Activated CD4-positive, alpha-beta T cell treated with anti-CD3 and anti-CD28 coated beads for 36 hours (primary cell): ENCODE data around the gene GSTM3. TPM values are rescaled to one million over a fixed set of nuclear protein-coding genes. Genes with fewer than 3 reads are reported as not detected.
"Not testable (repeated sequence)": the region's sequence is repeated elsewhere in the genome, so short reads cannot be mapped to it uniquely, and the experiment has no call there.

Source experiments
- ATAC-seq: fragments of 200-7000 bp; cut with Tn5 transposase; one replicate; pipeline ENCODE4 v1.10.0; 2021; ENCODE audit warnings: mild to moderate bottlenecking, moderate library complexity
- CTCF ChIA-PET: fragments of 350-600 bp; sonication (Branson Sonifier 250); formaldehyde crosslinking; loops from one replicate; lab custom pipeline; 2021; ENCODE audit warnings: antibody characterized with exemption; lab: Charles Lee
- POLR2A ChIA-PET: fragments of 350-600 bp; sonication (Branson Sonifier 250); formaldehyde crosslinking; loops from one replicate; lab custom pipeline; 2021; ENCODE audit warnings: antibody characterized with exemption, inconsistent platforms; lab: Charles Lee
- DNase-seq: peaks from one replicate; pipeline ENCODE4 v3.0.0-alpha.2; 2020
- H3K27ac Mint-ChIP-seq: one replicate; pipeline ENCODE4 v1.8.0; 2021; ENCODE audit warnings: mixed read lengths
- H3K27me3 Mint-ChIP-seq: one replicate; pipeline ENCODE4 v1.8.0; 2021; ENCODE audit warnings: mixed read lengths
- H3K36me3 Mint-ChIP-seq: one replicate; pipeline ENCODE4 v1.8.0; 2021; ENCODE audit warnings: low read depth, mixed read lengths
- H3K4me1 Mint-ChIP-seq: one replicate; pipeline ENCODE4 v1.8.0; 2021; ENCODE audit warnings: mixed read lengths
- H3K4me3 Mint-ChIP-seq: one replicate; pipeline ENCODE4 v1.8.0; 2021; ENCODE audit warnings: mild to moderate bottlenecking, moderate library complexity, mixed read lengths
- H3K9me3 Mint-ChIP-seq: one replicate; pipeline ENCODE4 v1.8.0; 2021; ENCODE audit warnings: low read depth, mixed read lengths
- intact Hi-C, 2 experiments: fragments of 100-400 bp; cut with DNase I in 1 of 2; cut with micrococcal nuclease in 1 of 2; formaldehyde crosslinking; loops; one replicate each; pipeline versions ENCODE4 v1.14.2 to v1.15.1; 2022 to 2024; cut with DNase I, micrococcal nuclease
- total RNA-seq, 2 experiments: library from RNA; stranded (reverse); gene quantifications; one replicate each; pipeline ENCODE4 v1.2.3, GENCODE V29; 2021

Gene GSTM3
- total RNA-seq, 2 experiments from 2014 or later = 47.6 to 49.1 TPM

DNA sequence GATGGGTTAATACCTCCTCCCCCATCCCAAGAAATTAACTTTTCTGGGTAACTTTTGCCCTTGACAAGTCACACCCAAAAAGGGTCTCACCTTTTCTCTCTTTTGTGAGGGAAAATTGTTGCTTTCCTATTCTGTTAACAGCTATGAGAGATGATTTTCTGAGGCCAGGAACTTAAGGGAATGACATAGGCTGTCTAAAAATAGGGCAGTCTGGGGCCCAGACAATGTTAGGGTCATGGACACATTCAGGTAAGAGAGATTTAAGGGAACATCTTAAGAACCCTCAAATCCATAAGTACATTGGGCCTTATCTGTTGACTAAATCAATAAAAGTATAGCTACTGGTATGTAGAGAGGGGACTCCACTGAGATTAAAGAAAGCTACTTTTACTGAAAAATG, 8.4 kb upstream of the GSTM3 start:
- intact Hi-C loops = no loop called here
- Mint-ChIP-seq H3K27ac (no peak overlapping the region), H3K27me3 (peaks cover 16% of the 10 kb centered on the region), H3K4me1 (no peaks in the 10 kb centered on the region), H3K36me3 (no peaks in the 10 kb centered on the region), H3K9me3 (no peaks in the 10 kb centered on the region), H3K4me3 (no peak overlapping the region)
- ChIA-PET POLR2A (no interaction called here), CTCF (interaction anchor here (0.6 to 2.9 kb wide), 5 partner anchors 10 to 235 kb away, joined by 3 to 17 read pairs (median 3); partner anchors contain the start of gene AHCYL1)
- DNase-seq (no peak), ATAC-seq (no peak)

DNA sequence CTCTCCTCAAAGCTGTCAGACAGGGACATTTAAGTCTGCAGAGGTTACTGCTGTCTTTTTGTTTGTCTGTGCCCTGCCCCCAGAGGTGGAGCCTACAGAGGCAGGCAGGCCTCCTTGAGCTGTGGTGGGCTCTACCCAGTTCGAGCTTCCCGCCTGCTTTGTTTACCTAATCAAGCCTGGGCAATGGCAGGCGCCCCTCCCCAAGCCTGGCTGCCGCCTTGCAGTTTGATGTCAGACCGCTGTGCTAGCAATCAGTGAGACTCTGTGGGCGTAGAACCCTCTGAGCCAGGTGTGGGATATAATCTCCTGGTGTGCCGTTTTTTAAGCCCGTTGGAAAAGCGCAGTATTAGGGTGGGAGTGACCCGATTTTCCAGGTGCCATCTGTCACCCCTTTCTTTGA, 7.5 kb upstream of the GSTM3 start:
- intact Hi-C loops, ATAC-seq, H3K27ac Mint-ChIP-seq, H3K9me3 Mint-ChIP-seq, H3K4me1 Mint-ChIP-seq, H3K4me3 Mint-ChIP-seq, DNase-seq, POLR2A ChIA-PET, H3K36me3 Mint-ChIP-seq: not testable (repeated sequence)
- CTCF ChIA-PET = interaction anchor here (2.9 kb wide), 1 partner anchor 108 kb away, joined by 17 read pairs; no protein-coding TSS in a partner anchor
- peaks cover 16% of the 10 kb centered on the region for H3K27me3 Mint-ChIP-seq

DNA sequence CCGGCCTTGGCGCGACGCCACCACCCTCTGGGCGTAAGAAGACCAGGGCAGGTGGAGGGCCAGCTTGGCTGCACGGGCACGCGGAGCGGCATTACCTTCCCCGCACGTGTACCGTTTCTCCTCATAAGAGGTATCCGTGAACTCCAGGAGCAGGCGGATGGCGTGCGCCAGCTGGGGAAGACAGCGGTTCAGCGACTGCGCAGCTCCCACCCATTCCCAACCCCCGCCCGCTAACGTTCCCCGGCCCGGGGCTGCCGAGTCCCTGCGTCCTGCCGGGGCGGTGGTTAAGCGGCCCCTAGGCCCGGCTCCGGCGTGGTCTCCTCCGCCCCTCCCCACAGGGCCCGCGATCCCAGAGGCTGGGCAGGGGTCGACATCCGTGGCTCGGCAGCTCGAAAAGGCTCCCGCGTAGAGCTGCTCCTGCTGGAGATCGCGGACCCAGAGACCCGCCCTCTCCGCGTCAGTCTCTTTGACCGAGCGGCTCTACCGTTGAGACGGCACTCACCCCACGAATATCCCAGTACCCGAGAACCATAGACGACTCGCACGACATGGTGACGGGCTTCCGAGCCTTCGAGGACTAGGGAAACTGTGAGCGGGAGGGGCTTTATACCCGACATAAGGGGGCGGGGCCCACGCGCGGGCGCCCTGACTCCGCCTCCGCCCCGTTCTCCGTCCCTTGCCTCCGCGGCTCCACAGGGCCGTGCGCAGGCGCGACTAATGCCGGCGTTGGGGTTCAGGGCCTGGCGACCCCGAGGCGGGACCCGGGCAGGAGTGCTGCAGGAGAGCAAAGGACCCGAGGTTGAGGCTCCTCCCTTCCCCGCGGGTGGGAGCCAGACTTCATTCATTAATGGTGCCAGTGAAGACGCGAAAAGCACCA, 862 bp downstream of the GSTM3 start:
- ChIA-PET CTCF (interaction anchor here (0.6 to 2.1 kb wide), 9 partner anchors 10 to 320 kb away, joined by 3 to 11 read pairs (median 3); partner anchors contain the start of genes AHCYL1 and GSTM1), POLR2A (no interaction called here)
- peak overlapping the region; percentile 79 for H3K27ac Mint-ChIP-seq
- peaks cover 16% of the 10 kb centered on the region for H3K4me1 Mint-ChIP-seq
- no peaks in the 10 kb centered on the region for H3K9me3 Mint-ChIP-seq
- peak overlapping the region; percentile 82 for H3K4me3 Mint-ChIP-seq
- H3K27me3 Mint-ChIP-seq = peaks cover 1% of the 10 kb centered on the region
- DNase-seq (peak; percentile 92), ATAC-seq (peak; percentile 99)
- intact Hi-C loops = loop anchor here (1.0 to 5.0 kb wide), 6 partner anchors 53 to 244 kb away; partner anchors contain the start of genes GSTM1 (in 2 of the 2), AHCYL1 (in 1 of the 2), GNAI3 (in 1 of the 2) and GSTM4 (in 1 of the 2)
- peaks cover 22% of the 10 kb centered on the region for H3K36me3 Mint-ChIP-seq

DNA sequence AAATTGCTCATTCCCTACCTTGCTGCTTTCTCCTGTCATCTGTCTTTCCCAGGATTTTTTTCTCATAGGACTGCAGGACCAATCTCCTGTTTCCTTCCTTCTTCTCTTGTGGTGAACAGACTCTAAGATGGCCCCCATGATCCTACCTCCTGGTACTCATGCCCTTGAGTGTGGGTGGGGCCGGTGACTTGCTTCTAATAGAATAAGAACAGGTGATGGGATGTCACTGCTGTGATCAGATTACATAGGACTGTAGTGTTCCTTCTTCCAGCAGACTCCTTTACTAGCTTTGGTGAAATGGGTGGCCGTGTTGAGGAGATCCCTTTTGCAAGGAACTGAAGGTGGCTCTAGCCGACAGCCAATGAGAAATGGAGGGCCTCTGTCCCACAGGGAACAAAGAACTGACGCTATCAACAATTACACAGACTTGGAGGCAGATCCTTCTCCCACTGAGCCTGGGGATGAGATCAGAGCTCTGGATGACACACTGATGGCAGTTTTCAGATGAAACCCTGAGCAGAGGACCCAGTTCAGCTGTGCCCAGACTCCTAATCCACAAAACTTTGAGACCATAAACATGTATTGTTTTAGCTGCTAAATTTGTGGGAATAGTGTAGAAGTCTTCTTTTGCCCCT, 7.5 kb downstream of the GSTM3 start:
- DNase-seq (no peak), ATAC-seq (no peak)
- intact Hi-C loops = no loop called here
- Mint-ChIP-seq H3K9me3 (no peaks in the 10 kb centered on the region), H3K4me3 (no peak overlapping the region), H3K27me3 (no peaks in the 10 kb centered on the region), H3K4me1 (peaks cover 2% of the 10 kb centered on the region), H3K36me3 (peaks cover 29% of the 10 kb centered on the region), H3K27ac (no peak overlapping the region)
- ChIA-PET POLR2A (no interaction called here), CTCF (interaction anchor here (0.9 to 1.2 kb wide), 3 partner anchors 16 to 94 kb away, joined by 3 to 5 read pairs (median 4); no protein-coding TSS in a partner anchor)

DNA sequence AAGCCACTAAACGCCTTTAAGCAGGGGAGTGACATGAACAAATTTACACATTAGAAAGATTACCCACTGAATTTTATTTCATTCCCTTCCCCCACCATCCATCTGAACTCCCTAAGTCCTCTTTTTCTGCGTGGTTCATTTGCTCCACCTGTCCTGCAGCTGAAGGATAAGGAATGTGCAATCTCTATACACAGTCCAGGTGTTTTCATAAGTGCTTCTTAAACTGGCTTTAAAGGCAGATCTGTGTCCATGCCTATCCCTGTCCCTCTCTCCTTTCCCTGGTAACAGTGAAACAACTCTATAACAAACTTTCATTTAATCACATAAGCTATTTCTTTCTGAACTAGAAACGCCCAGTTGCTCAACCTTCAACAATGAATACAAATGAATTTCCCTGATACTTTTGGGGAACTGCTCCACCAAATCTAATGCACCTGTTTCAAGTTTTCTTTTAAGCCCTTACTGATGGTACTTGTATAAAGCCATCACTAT, 8.4 kb downstream of the GSTM3 start:
- ATAC-seq = no peak
- Mint-ChIP-seq H3K36me3 (peaks cover 20% of the 10 kb centered on the region), H3K27ac (no peak overlapping the region), H3K27me3 (no peaks in the 10 kb centered on the region), H3K4me1 (no peaks in the 10 kb centered on the region), H3K4me3 (no peak overlapping the region), H3K9me3 (no peaks in the 10 kb centered on the region)
- ChIA-PET CTCF (interaction anchor here (0.6 kb wide), 1 partner anchor 570 kb away, joined by 5 read pairs; no protein-coding TSS in a partner anchor), POLR2A (no interaction called here)
- intact Hi-C loops = no loop called here
- DNase-seq = no peak

DNA sequence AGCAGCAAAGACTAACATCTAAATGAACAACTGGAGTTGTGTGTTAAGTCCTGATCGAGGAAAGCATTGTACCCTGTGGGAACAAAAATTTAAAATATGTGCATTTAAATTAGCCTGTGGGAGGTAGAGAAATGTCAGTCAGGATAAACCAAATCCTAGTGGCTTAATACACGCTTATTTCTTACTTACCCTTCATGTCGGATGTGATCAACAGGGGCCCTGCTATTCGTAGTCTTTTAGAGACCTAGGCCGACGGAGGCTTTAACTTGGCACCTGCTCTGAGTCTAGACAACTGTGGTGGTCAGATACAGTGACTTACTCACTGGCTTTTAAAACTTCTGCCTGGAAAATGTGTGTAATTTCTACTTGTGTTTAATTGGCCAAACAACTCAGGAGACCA, 10.2 kb downstream of the GSTM3 start:
- DNase-seq (no peak), ATAC-seq (no peak)
- no peaks in the 10 kb centered on the region for H3K27me3 Mint-ChIP-seq
- intact Hi-C loops = no loop called here
- H3K4me1 Mint-ChIP-seq = no peaks in the 10 kb centered on the region
- H3K4me3 Mint-ChIP-seq = no peak overlapping the region
- ChIA-PET POLR2A (no interaction called here), CTCF (no interaction called here)
- no peaks in the 10 kb centered on the region for H3K9me3 Mint-ChIP-seq
- peaks cover 10% of the 10 kb centered on the region for H3K36me3 Mint-ChIP-seq
- H3K27ac Mint-ChIP-seq = no peak overlapping the region

DNA sequence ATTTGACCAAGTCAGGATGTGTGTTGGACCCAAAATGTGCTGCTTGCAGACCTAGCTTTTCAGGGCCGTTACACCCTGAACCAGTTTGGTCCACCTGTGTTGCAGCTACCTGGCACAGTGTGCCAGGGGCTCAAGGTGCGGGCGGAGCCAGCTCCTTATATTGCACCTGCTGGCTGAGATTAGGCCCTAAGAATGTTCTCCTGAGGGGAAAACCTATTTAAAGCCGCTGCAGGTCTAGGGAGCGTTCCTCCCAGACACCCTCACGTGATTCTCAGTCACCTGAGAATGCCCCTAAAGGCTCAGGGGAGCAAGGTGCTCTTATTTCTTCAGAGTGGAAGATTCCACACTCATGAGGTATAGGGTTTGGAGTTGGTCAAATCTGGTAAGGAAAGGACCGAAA, 12.0 kb downstream of the GSTM3 start:
- ATAC-seq = no peak
- H3K36me3 Mint-ChIP-seq = peaks cover 2% of the 10 kb centered on the region

DNA sequence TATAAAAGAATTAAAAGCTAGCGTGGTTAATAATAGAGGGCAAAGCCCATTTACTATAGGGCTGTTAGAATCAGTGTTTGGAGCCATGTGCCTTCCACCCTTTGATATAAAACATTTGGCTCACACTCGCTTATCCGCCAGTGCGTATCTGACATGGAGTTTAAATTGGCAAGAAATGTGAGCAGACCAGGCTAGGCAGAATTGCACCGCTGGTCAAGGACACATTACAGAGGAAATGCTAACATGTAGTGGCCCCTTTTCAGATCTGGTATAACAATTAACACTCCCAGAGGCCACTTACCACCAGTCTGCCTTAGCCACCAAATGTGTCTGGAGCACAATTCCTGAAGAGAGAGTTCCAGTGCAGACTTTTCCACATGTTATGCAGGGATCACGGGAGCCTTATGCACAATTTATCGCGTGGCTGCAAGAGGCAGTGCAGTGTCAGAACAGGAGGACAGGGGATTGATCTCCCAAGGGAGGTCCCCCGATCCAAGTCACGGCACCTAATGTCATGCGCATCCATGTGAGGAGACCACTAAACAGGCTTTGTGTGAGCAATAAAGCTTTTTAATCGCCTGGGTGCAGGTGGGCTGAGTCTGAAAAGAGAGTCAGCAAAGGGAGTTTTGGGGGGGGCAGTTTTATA, 14.0 kb downstream of the GSTM3 start:
- Mint-ChIP-seq H3K4me3 (no peak overlapping the region), H3K9me3 (no peaks in the 10 kb centered on the region), H3K4me1 (no peaks in the 10 kb centered on the region), H3K36me3 (no peaks in the 10 kb centered on the region), H3K27ac (no peak overlapping the region), H3K27me3 (no peaks in the 10 kb centered on the region)
- intact Hi-C loops = no loop called here
- ChIA-PET POLR2A (no interaction called here), CTCF (interaction anchor here (0.6 kb wide), 1 partner anchor 733 kb away, joined by 4 read pairs; no protein-coding TSS in a partner anchor)
- ATAC-seq = no peak
- DNase-seq = no peak

More for the DNA sequence above, 12.0 kb downstream of the GSTM3 start:
- H3K27ac Mint-ChIP-seq = no peak overlapping the region
- no peaks in the 10 kb centered on the region for H3K4me1 Mint-ChIP-seq
- H3K9me3 Mint-ChIP-seq = no peaks in the 10 kb centered on the region
- intact Hi-C loops = no loop called here
- CTCF ChIA-PET = interaction anchor here (0.6 to 0.8 kb wide), 2 partner anchors 20 to 420 kb away, joined by 3 read pairs; no protein-coding TSS in a partner anchor
- POLR2A ChIA-PET = no interaction called here
- no peak for DNase-seq
- H3K4me3 Mint-ChIP-seq = no peak overlapping the region
- H3K27me3 Mint-ChIP-seq = no peaks in the 10 kb centered on the region

DNA sequence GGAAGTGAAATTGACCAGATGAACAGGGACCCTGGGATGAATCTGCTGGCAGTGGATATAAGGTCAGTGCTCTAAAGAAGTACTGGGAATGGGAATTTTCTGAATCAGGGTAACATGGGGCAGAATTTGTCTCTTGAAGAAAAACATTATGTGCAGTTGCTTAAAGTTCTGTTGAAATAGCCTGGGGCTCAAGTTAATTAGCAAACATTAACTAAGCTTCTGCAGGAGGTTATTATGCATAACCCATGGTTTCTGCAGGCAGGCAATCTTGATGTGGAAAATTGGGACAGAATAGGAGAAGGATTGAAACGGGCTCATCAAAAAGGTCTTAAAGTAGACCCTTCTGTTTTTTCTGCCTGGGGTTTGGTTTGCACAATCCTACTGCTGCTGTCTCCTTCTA, 14.8 kb downstream of the GSTM3 start:
- Mint-ChIP-seq H3K9me3 (no peaks in the 10 kb centered on the region), H3K36me3 (no peaks in the 10 kb centered on the region), H3K27me3 (no peaks in the 10 kb centered on the region), H3K4me1 (no peaks in the 10 kb centered on the region), H3K27ac (no peak overlapping the region), H3K4me3 (no peak overlapping the region)
- ChIA-PET CTCF (no interaction called here), POLR2A (no interaction called here)
- intact Hi-C loops = no loop called here
- ATAC-seq = no peak
- DNase-seq = no peak

DNA sequence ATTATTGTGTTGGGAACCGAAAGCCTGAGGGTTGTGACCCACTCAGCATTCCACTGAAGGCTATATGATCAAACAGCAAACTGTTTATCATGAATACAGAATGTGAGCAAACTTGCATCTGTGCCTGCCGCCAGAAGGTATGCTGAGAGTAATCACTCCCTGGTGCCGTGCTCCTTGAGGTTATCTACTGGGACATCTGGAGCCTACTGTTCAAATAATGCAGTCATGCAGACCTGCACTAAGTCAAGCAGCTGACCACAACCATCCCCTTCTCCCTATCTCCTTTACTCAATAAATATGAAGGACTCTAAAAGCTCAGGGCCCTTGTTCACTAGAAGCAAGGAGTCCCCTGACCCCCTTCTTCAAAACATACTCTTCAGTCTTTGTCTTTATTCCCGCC, 15.3 kb downstream of the GSTM3 start:
- CTCF ChIA-PET = no interaction called here
- intact Hi-C loops = no loop called here

DNA sequence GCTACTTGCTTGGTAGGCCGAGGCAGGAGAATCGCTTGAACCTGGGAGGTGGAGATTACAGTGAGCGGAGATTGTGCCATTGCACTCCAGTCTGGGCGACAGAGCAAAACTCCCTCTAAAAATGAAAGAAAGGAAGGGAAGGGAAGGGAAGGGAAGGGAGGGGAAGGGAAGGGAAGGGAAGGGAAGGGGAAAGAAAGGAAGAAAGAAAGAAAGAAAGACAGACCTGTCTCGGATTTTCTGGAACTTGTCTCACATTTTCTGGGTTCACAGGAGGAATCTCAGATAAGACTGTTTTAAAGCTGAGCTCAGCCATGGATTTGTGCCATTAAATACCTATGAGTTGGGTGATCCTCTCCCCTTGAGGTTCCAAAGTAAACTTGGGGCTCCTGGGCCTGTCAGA, 15.9 kb downstream of the GSTM3 start:
- no peak for DNase-seq
- POLR2A ChIA-PET = no interaction called here
- no peak overlapping the region for H3K27ac Mint-ChIP-seq
- H3K36me3 Mint-ChIP-seq = no peaks in the 10 kb centered on the region
- no peak overlapping the region for H3K4me3 Mint-ChIP-seq
- H3K4me1 Mint-ChIP-seq = no peaks in the 10 kb centered on the region
- intact Hi-C loops = no loop called here
- CTCF ChIA-PET = no interaction called here
- ATAC-seq = no peak
- no peaks in the 10 kb centered on the region for H3K9me3 Mint-ChIP-seq
- H3K27me3 Mint-ChIP-seq = no peaks in the 10 kb centered on the region

More for the DNA sequence above, 15.3 kb downstream of the GSTM3 start:
- H3K4me1 Mint-ChIP-seq = no peaks in the 10 kb centered on the region
- no peak for ATAC-seq
- no peaks in the 10 kb centered on the region for H3K9me3 Mint-ChIP-seq
- H3K27me3 Mint-ChIP-seq = no peaks in the 10 kb centered on the region
- no peak overlapping the region for H3K27ac Mint-ChIP-seq
- H3K4me3 Mint-ChIP-seq = no peak overlapping the region
- POLR2A ChIA-PET = no interaction called here
- no peak for DNase-seq
- H3K36me3 Mint-ChIP-seq = no peaks in the 10 kb centered on the region
